Liver (tissue), 9 donors: ENCODE data around the gene MAGI1. TPM values are rescaled to one million over a fixed set of nuclear protein-coding genes. Genes with fewer than 3 reads are reported as not detected.

Experiments used
- DNase-seq: peaks from one replicate; pipeline ENCODE4 v3.0.0-alpha.2; 2017; ENCODE audit warnings: low spot score
- H3K27ac ChIP-seq, 2 donors: one replicate each; pipeline ENCODE4 v1.7.0; 2013; ENCODE audit warnings: inconsistent platforms in 2 of 2, low read length in 2 of 2, control low read depth in 1 of 2, low read depth in 1 of 2, mild to moderate bottlenecking in 1 of 2
- H3K27me3 ChIP-seq, 4 donors: one replicate each; pipeline versions ENCODE4 v1.6.1 to v1.7.0; 2013; ENCODE audit warnings: low read length in 3 of 4, inconsistent platforms in 1 of 4, mild to moderate bottlenecking in 1 of 4, moderate library complexity in 1 of 4; ENCODE audit not compliant: control insufficient read depth in 4 of 4, insufficient read depth in 4 of 4
- H3K36me3 ChIP-seq, 4 donors: one replicate each; pipeline versions ENCODE4 v1.6.1 to v1.7.0; 2013; ENCODE audit warnings: low read length in 3 of 4, mild to moderate bottlenecking in 3 of 4, low read depth in 1 of 4, moderate library complexity in 1 of 4; ENCODE audit not compliant: control insufficient read depth in 4 of 4, insufficient read depth in 3 of 4
- H3K4me1 ChIP-seq, 4 donors: one replicate each; pipeline versions ENCODE4 v1.6.1 to v1.7.0; 2013; ENCODE audit warnings: low read length in 3 of 4, mild to moderate bottlenecking in 3 of 4, moderate library complexity in 1 of 4; ENCODE audit not compliant: control insufficient read depth in 4 of 4, insufficient read depth in 4 of 4
- H3K4me3 ChIP-seq, 3 donors: one replicate each; pipeline versions ENCODE4 v1.6.1 to v1.7.0; 2013; ENCODE audit warnings: low read length in 3 of 3, control low read depth in 1 of 3, low read depth in 1 of 3, mild to moderate bottlenecking in 1 of 3
- H3K9ac ChIP-seq, 2 donors: one replicate each; pipeline ENCODE4 v1.7.0; 2013; ENCODE audit warnings: low read length in 2 of 2, mild to moderate bottlenecking in 2 of 2, moderate library complexity in 2 of 2, control low read depth in 1 of 2, low read depth in 1 of 2
- H3K9me3 ChIP-seq, 4 donors: one replicate each; pipeline versions ENCODE4 v1.6.1 to v1.7.0; 2013; ENCODE audit warnings: low read length in 3 of 4; ENCODE audit not compliant: control insufficient read depth in 4 of 4
- EGR1 ChIP-seq, 2 donors: IDR thresholded peaks; 2 replicates each; pipeline ENCODE4 v1.6.1; 2016 to 2018; ENCODE audit warnings: antibody characterized with exemption in 2 of 2, low read depth in 2 of 2
- FOXA1 ChIP-seq: IDR thresholded peaks from 2 replicates; pipeline ENCODE4 v1.6.1; 2016; ENCODE audit warnings: antibody characterized with exemption
- FOXA2 ChIP-seq: IDR thresholded peaks from 2 replicates; pipeline ENCODE4 v1.6.1; 2016; ENCODE audit warnings: antibody characterized with exemption
- GABPA ChIP-seq, 2 donors: IDR thresholded peaks in 1 of 2; conservative IDR thresholded peaks in 1 of 2; 2 replicates each; pipeline ENCODE4 v1.6.1; 2016; ENCODE audit warnings: antibody characterized with exemption in 2 of 2, mild to moderate bottlenecking in 1 of 2, moderate library complexity in 1 of 2
- HNF4A ChIP-seq, 2 donors: conservative IDR thresholded peaks; 2 replicates each; pipeline ENCODE4 v1.6.1; 2016; ENCODE audit warnings: antibody characterized with exemption in 2 of 2, mild to moderate bottlenecking in 2 of 2
- HNF4G ChIP-seq: IDR thresholded peaks from 2 replicates; pipeline ENCODE4 v1.6.1; 2016; ENCODE audit warnings: antibody characterized with exemption
- JUND ChIP-seq, 2 donors: IDR thresholded peaks; 2 replicates each; pipeline ENCODE4 v1.6.1; 2016; ENCODE audit warnings: antibody characterized with exemption in 2 of 2
- NR2F2 ChIP-seq: IDR thresholded peaks from 2 replicates; pipeline ENCODE4 v1.6.1; 2016; ENCODE audit warnings: antibody characterized with exemption
- RAD21 ChIP-seq, 2 donors: IDR thresholded peaks; 2 replicates each; pipeline ENCODE4 v1.6.1; 2016; ENCODE audit warnings: antibody characterized with exemption in 2 of 2, mild to moderate bottlenecking in 2 of 2
- RXRA ChIP-seq, 2 donors: IDR thresholded peaks; 2 replicates each; pipeline ENCODE4 v1.6.1; 2017 to 2018; ENCODE audit warnings: antibody characterized with exemption in 2 of 2, mild to moderate bottlenecking in 1 of 2
- SP1 ChIP-seq: IDR thresholded peaks from 2 replicates; pipeline ENCODE4 v1.6.1; 2018; ENCODE audit warnings: antibody characterized with exemption, mild to moderate bottlenecking
- TAF1 ChIP-seq: conservative IDR thresholded peaks from 2 replicates; pipeline ENCODE4 v1.6.1; 2016; ENCODE audit warnings: antibody characterized with exemption, mild to moderate bottlenecking
- YY1 ChIP-seq: IDR thresholded peaks from 2 replicates; pipeline ENCODE4 v1.6.1; 2016; ENCODE audit warnings: antibody characterized with exemption, mild to moderate bottlenecking
- WGBS: extraction: QIAGEN DNeasy Blood & Tissue Kit; methylation state at CpG from one replicate; pipeline ENCODE4 v1.1.7; 2013; 5-methylcytosine and 5-hydroxymethylcytosine counted together
- polyA plus RNA-seq, 2 donors: library from polyadenylated mRNA; stranded (reverse) in 1 of 2; unstranded in 1 of 2; fragments of 200-250 nt in 1 of 2; fragments of >200 nt in 1 of 2; fragmentation: Nextera tagmentation in 1 of 2; extraction: Ambion mirVana in 1 of 2; gene quantifications; one replicate each; pipeline versions ENCODE4 v1.2.1 to v1.2.3, GENCODE V29; 2013 to 2015
- total RNA-seq, 2 donors: library from RNA; depleted of rRNA; stranded (reverse); fragments of >200 nt; gene quantifications; one replicate each; pipeline ENCODE4 v1.2.3, GENCODE V29; 2014
- TF ChIP-seq, protein P1 (sequence below): IDR thresholded peaks from 2 replicates; pipeline ENCODE4 v1.6.1; 2016; ENCODE audit warnings: antibody characterized with exemption
- TF ChIP-seq, protein P2 (sequence below): IDR thresholded peaks from 2 replicates; pipeline ENCODE4 v1.6.1; 2016; ENCODE audit warnings: antibody characterized with exemption
- TF ChIP-seq, protein P3 (sequence below): IDR thresholded peaks from 2 replicates; pipeline ENCODE4 v1.6.1; 2016; ENCODE audit warnings: antibody characterized with exemption
- TF ChIP-seq, protein P4 (sequence below): fragments of 150-350 bp; IDR thresholded peaks from 2 replicates; pipeline ENCODE4 v1.5.1; 2017; ENCODE audit warnings: improper control_type of control experiment, low read depth, low read length; ENCODE audit not compliant: missing input control
- TF ChIP-seq, protein P5 (sequence below): IDR thresholded peaks from 2 replicates; pipeline ENCODE4 v1.6.1; 2016; ENCODE audit warnings: antibody characterized with exemption, mild to moderate bottlenecking
- donor health status: healthy.
- donor health status: healthy.
- donor health status: healthy.
- donor health status: healthy.
- donor health status: healthy.

MAGI1 gene
- total and polyA plus RNA-seq, 4 donors: 9.6 to 68.8 (median 14.0) TPM

DNA sequence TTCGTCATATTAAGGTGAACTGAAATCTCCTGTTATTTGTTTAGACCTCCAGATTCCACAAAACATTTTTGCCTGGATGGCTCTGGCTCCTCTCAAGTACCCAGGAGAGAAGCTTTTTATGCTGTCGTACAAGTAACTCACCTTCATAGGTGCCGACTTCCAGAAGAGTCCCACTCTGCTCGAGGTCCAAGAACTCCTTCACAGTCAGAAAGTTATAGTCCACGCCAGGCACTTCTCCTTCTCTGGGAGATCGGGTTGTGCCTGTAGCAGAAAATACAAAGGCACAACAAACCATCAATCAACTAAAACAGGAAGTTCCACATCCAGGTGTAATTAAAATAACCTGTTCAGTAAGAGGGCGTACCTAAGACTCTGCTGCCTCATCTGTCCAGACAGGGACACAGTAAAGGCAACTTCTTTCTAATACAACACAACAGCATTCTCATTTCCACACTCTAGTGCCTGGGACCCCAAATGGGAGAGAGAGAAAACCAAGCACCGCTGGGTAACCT lies 545.3 kb downstream of the MAGI1 start:
- Histone ChIP-seq H3K4me1 (no peaks in the 10 kb centered on the region), H3K36me3 (no peaks in the 10 kb centered on the region), H3K27ac (no peak overlapping the region), H3K9ac (no peak overlapping the region), H3K4me3 (no peak overlapping the region), H3K27me3 (no peaks in the 10 kb centered on the region), H3K9me3 (no peaks in the 10 kb centered on the region)
- DNase-seq: no peak
- 91% methylated on average over 8 of the region's 8 CpGs for WGBS
- TF ChIP-seq, protein P1, sequence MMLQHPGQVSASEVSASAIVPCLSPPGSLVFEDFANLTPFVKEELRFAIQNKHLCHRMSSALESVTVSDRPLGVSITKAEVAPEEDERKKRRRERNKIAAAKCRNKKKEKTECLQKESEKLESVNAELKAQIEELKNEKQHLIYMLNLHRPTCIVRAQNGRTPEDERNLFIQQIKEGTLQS: no peak
- TF ChIP-seq NR2F2: no peak
- TF ChIP-seq FOXA2: no peak
- TF ChIP-seq HNF4A (conservative IDR thresholded peaks at IDR 0.05): no peak
- no peak for TF ChIP-seq EGR1 (IDR thresholded peaks at IDR 0.05; ENCODE audit: low read depth in 2 of 2)
- TF ChIP-seq JUND (IDR thresholded peaks at IDR 0.05): no peak
- TF ChIP-seq, protein P2, sequence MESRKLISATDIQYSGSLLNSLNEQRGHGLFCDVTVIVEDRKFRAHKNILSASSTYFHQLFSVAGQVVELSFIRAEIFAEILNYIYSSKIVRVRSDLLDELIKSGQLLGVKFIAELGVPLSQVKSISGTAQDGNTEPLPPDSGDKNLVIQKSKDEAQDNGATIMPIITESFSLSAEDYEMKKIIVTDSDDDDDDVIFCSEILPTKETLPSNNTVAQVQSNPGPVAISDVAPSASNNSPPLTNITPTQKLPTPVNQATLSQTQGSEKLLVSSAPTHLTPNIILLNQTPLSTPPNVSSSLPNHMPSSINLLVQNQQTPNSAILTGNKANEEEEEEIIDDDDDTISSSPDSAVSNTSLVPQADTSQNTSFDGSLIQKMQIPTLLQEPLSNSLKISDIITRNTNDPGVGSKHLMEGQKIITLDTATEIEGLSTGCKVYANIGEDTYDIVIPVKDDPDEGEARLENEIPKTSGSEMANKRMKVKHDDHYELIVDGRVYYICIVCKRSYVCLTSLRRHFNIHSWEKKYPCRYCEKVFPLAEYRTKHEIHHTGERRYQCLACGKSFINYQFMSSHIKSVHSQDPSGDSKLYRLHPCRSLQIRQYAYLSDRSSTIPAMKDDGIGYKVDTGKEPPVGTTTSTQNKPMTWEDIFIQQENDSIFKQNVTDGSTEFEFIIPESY: no peak
- no peak for TF ChIP-seq HNF4G
- TF ChIP-seq SP1: no peak

DNA sequence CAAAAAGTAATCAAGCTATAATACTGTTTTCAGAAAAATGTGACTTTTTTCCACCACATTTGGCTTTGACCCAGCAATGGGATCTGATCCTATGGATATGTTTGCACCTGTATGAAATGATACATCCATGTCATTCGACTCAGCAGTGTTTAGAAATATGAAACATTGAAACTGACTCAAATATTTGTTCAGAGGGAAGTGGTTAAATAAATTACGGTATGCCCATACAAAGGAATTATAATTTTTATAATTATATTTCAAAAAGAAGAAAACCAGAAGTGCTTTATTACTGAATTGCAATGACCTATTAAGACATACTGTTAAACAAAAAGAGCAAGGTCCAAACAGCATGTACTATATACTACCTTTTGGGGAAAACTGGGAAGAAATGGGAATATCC lies 546.5 kb downstream of the MAGI1 start:
- H3K4me3 ChIP-seq: no peak overlapping the region
- H3K27me3 ChIP-seq: no peaks in the 10 kb centered on the region
- TF ChIP-seq, protein P2: no peak
- TF ChIP-seq HNF4G (no peak), NR2F2 (no peak), SP1 (no peak), FOXA2 (no peak), GABPA (IDR thresholded peaks at IDR 0.05 in 1 of 2, conservative IDR thresholded peaks at IDR 0.05 in 1 of 2) (no peak), RXRA (IDR thresholded peaks at IDR 0.05) (no peak), JUND (IDR thresholded peaks at IDR 0.05) (no peak), YY1 (no peak), EGR1 (IDR thresholded peaks at IDR 0.05; ENCODE audit: low read depth in 2 of 2) (no peak), HNF4A (conservative IDR thresholded peaks at IDR 0.05) (no peak), TAF1 (no peak), FOXA1 (no peak), RAD21 (IDR thresholded peaks at IDR 0.05) (no peak)
- TF ChIP-seq, protein P3, sequence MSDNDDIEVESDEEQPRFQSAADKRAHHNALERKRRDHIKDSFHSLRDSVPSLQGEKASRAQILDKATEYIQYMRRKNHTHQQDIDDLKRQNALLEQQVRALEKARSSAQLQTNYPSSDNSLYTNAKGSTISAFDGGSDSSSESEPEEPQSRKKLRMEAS: no peak
- TF ChIP-seq, protein P1: no peak
- TF ChIP-seq, protein P4, sequence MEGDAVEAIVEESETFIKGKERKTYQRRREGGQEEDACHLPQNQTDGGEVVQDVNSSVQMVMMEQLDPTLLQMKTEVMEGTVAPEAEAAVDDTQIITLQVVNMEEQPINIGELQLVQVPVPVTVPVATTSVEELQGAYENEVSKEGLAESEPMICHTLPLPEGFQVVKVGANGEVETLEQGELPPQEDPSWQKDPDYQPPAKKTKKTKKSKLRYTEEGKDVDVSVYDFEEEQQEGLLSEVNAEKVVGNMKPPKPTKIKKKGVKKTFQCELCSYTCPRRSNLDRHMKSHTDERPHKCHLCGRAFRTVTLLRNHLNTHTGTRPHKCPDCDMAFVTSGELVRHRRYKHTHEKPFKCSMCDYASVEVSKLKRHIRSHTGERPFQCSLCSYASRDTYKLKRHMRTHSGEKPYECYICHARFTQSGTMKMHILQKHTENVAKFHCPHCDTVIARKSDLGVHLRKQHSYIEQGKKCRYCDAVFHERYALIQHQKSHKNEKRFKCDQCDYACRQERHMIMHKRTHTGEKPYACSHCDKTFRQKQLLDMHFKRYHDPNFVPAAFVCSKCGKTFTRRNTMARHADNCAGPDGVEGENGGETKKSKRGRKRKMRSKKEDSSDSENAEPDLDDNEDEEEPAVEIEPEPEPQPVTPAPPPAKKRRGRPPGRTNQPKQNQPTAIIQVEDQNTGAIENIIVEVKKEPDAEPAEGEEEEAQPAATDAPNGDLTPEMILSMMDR: no peak
- TF ChIP-seq, protein P5, sequence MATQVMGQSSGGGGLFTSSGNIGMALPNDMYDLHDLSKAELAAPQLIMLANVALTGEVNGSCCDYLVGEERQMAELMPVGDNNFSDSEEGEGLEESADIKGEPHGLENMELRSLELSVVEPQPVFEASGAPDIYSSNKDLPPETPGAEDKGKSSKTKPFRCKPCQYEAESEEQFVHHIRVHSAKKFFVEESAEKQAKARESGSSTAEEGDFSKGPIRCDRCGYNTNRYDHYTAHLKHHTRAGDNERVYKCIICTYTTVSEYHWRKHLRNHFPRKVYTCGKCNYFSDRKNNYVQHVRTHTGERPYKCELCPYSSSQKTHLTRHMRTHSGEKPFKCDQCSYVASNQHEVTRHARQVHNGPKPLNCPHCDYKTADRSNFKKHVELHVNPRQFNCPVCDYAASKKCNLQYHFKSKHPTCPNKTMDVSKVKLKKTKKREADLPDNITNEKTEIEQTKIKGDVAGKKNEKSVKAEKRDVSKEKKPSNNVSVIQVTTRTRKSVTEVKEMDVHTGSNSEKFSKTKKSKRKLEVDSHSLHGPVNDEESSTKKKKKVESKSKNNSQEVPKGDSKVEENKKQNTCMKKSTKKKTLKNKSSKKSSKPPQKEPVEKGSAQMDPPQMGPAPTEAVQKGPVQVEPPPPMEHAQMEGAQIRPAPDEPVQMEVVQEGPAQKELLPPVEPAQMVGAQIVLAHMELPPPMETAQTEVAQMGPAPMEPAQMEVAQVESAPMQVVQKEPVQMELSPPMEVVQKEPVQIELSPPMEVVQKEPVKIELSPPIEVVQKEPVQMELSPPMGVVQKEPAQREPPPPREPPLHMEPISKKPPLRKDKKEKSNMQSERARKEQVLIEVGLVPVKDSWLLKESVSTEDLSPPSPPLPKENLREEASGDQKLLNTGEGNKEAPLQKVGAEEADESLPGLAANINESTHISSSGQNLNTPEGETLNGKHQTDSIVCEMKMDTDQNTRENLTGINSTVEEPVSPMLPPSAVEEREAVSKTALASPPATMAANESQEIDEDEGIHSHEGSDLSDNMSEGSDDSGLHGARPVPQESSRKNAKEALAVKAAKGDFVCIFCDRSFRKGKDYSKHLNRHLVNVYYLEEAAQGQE: no peak
- no peaks in the 10 kb centered on the region for H3K9me3 ChIP-seq
- no peak for DNase-seq
- no peak overlapping the region for H3K27ac ChIP-seq
- no peaks in the 10 kb centered on the region for H3K4me1 ChIP-seq
- WGBS: 97% methylated on average over 2 of the region's 2 CpGs
- no peaks in the 10 kb centered on the region for H3K36me3 ChIP-seq
- no peak overlapping the region for H3K9ac ChIP-seq
